SK-N-SH (cell line): ENCODE results near the gene PEX5.

Experiments
- GABPA ChIP-seq: IDR thresholded peaks from 2 replicates; pipeline ENCODE4 v1.4.0; 2012; ENCODE audit warnings: low read depth, mild to moderate bottlenecking
- NFIC ChIP-seq: IDR thresholded peaks from 2 replicates; pipeline ENCODE4 v1.4.0; 2012; ENCODE audit warnings: borderline replicate concordance
- NRF1 ChIP-seq: IDR thresholded peaks from 2 replicates; pipeline ENCODE4 v1.6.1; 2012; ENCODE audit warnings: low read depth, mild to moderate bottlenecking, low read length
- POLR2AphosphoS5 ChIP-seq: IDR thresholded peaks from 2 replicates; pipeline ENCODE4 v1.6.1; 2012; ENCODE audit warnings: low read depth, low read length
- SIN3A ChIP-seq: IDR thresholded peaks from 2 replicates; pipeline ENCODE4 v1.6.1; 2012; ENCODE audit warnings: low read depth, mild to moderate bottlenecking, low read length, moderate library complexity, borderline replicate concordance
- TAF1 ChIP-seq: IDR thresholded peaks from 2 replicates; pipeline ENCODE4 v1.6.1; 2012; ENCODE audit warnings: low read depth, mild to moderate bottlenecking, low read length, moderate library complexity, borderline replicate concordance
- TEAD4 ChIP-seq: IDR thresholded peaks from 2 replicates; pipeline ENCODE4 v1.4.0; 2012; ENCODE audit warnings: mild to moderate bottlenecking, borderline replicate concordance; ENCODE audit not compliant: insufficient read depth
- YY1 ChIP-seq: IDR thresholded peaks from 2 replicates; pipeline ENCODE4 v1.4.0; 2012; ENCODE audit warnings: low read depth, mild to moderate bottlenecking
- TF ChIP-seq, protein P1 (sequence below): fragments of 200-600 bp; sonication (generic); IDR thresholded peaks from 2 replicates; pipeline ENCODE4 v1.6.1; 2017; ENCODE audit warnings: antibody characterized with exemption, mild to moderate bottlenecking, moderate library complexity
- TF ChIP-seq, protein P2 (sequence below): IDR thresholded peaks from 2 replicates; pipeline ENCODE4 v1.6.1; 2012; ENCODE audit warnings: mild to moderate bottlenecking, low read depth, low read length, moderate library complexity
- TF ChIP-seq, protein P3 (sequence below): fragments of 150-350 bp; IDR thresholded peaks from 2 replicates; pipeline ENCODE4 v1.6.1; 2016; ENCODE audit warnings: mild to moderate bottlenecking, low read depth, low read length
- TF ChIP-seq, protein P4 (sequence below): IDR thresholded peaks from 2 replicates; pipeline ENCODE4 v1.4.0; 2012; ENCODE audit warnings: low read depth, borderline replicate concordance

DNA sequence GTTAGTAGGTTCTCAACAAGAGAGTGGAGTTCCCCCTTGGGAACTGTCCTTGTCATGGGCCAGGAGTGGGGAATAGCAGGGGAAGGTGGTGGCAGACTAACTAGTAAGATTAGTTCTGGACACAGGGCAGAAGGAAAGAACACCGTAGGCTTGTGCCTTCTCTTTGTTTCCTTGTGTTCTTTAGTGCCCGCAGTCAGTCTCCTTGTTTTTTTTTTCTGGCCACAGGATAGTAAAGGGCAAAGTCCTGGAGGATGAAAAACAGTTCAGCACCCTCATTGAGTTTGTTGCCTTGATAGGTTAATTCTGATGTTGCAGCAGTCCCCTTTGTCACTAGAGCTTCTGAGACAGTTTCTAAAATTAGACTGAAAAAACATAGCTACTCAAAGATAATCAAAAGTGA is 8.4 kb downstream of the PEX5 start:
- no peak for TF ChIP-seq GABPA
- no peak for TF ChIP-seq POLR2AphosphoS5
- TF ChIP-seq, protein P1, sequence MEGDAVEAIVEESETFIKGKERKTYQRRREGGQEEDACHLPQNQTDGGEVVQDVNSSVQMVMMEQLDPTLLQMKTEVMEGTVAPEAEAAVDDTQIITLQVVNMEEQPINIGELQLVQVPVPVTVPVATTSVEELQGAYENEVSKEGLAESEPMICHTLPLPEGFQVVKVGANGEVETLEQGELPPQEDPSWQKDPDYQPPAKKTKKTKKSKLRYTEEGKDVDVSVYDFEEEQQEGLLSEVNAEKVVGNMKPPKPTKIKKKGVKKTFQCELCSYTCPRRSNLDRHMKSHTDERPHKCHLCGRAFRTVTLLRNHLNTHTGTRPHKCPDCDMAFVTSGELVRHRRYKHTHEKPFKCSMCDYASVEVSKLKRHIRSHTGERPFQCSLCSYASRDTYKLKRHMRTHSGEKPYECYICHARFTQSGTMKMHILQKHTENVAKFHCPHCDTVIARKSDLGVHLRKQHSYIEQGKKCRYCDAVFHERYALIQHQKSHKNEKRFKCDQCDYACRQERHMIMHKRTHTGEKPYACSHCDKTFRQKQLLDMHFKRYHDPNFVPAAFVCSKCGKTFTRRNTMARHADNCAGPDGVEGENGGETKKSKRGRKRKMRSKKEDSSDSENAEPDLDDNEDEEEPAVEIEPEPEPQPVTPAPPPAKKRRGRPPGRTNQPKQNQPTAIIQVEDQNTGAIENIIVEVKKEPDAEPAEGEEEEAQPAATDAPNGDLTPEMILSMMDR: no peak
- TF ChIP-seq, protein P2, sequence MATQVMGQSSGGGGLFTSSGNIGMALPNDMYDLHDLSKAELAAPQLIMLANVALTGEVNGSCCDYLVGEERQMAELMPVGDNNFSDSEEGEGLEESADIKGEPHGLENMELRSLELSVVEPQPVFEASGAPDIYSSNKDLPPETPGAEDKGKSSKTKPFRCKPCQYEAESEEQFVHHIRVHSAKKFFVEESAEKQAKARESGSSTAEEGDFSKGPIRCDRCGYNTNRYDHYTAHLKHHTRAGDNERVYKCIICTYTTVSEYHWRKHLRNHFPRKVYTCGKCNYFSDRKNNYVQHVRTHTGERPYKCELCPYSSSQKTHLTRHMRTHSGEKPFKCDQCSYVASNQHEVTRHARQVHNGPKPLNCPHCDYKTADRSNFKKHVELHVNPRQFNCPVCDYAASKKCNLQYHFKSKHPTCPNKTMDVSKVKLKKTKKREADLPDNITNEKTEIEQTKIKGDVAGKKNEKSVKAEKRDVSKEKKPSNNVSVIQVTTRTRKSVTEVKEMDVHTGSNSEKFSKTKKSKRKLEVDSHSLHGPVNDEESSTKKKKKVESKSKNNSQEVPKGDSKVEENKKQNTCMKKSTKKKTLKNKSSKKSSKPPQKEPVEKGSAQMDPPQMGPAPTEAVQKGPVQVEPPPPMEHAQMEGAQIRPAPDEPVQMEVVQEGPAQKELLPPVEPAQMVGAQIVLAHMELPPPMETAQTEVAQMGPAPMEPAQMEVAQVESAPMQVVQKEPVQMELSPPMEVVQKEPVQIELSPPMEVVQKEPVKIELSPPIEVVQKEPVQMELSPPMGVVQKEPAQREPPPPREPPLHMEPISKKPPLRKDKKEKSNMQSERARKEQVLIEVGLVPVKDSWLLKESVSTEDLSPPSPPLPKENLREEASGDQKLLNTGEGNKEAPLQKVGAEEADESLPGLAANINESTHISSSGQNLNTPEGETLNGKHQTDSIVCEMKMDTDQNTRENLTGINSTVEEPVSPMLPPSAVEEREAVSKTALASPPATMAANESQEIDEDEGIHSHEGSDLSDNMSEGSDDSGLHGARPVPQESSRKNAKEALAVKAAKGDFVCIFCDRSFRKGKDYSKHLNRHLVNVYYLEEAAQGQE: no peak
- no peak for TF ChIP-seq NFIC
- TF ChIP-seq TEAD4: no peak
- TF ChIP-seq, protein P3, sequence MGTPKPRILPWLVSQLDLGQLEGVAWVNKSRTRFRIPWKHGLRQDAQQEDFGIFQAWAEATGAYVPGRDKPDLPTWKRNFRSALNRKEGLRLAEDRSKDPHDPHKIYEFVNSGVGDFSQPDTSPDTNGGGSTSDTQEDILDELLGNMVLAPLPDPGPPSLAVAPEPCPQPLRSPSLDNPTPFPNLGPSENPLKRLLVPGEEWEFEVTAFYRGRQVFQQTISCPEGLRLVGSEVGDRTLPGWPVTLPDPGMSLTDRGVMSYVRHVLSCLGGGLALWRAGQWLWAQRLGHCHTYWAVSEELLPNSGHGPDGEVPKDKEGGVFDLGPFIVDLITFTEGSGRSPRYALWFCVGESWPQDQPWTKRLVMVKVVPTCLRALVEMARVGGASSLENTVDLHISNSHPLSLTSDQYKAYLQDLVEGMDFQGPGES: no peak
- no peak for TF ChIP-seq SIN3A
- TF ChIP-seq NRF1: no peak
- no peak for TF ChIP-seq YY1
- TF ChIP-seq, protein P4, sequence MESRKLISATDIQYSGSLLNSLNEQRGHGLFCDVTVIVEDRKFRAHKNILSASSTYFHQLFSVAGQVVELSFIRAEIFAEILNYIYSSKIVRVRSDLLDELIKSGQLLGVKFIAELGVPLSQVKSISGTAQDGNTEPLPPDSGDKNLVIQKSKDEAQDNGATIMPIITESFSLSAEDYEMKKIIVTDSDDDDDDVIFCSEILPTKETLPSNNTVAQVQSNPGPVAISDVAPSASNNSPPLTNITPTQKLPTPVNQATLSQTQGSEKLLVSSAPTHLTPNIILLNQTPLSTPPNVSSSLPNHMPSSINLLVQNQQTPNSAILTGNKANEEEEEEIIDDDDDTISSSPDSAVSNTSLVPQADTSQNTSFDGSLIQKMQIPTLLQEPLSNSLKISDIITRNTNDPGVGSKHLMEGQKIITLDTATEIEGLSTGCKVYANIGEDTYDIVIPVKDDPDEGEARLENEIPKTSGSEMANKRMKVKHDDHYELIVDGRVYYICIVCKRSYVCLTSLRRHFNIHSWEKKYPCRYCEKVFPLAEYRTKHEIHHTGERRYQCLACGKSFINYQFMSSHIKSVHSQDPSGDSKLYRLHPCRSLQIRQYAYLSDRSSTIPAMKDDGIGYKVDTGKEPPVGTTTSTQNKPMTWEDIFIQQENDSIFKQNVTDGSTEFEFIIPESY: no peak
- no peak for TF ChIP-seq TAF1
